WERI-Rb-1 (cell line): ENCODE data around the gene SCO2.

Experiments used
- DNase-seq: peaks from one replicate; pipeline ENCODE4 v3.0.0-alpha.2; 2020
- H3K27ac ChIP-seq: fragments of 250-450 bp; sonication (Bioruptor Pico); 2 replicates; pipeline ENCODE4 v1.5.1; 2020; ENCODE audit warnings: mild to moderate bottlenecking, moderate library complexity
- H3K27me3 ChIP-seq: fragments of 250-450 bp; sonication (Bioruptor Pico); 2 replicates; pipeline ENCODE4 v1.5.1; 2021; ENCODE audit warnings: mild to moderate bottlenecking, low read depth, moderate library complexity; ENCODE audit not compliant: insufficient read depth, severe bottlenecking
- H3K36me3 ChIP-seq: fragments of 250-450 bp; sonication (Bioruptor Pico); 2 replicates; pipeline ENCODE4 v1.5.1; 2020; ENCODE audit warnings: mild to moderate bottlenecking, moderate library complexity
- H3K4me3 ChIP-seq: 2 replicates; pipeline ENCODE4 v1.5.1; 2011; ENCODE audit warnings: low read depth, mild to moderate bottlenecking, control low read depth, low read length
- H3K9me3 ChIP-seq: fragments of 250-450 bp; sonication (Bioruptor Pico); 2 replicates; pipeline ENCODE4 v1.5.1; 2021; ENCODE audit warnings: mild to moderate bottlenecking, moderate library complexity; ENCODE audit not compliant: severe bottlenecking
- CTCF ChIP-seq: IDR thresholded peaks from 2 replicates; pipeline ENCODE4 v1.5.1; 2011; ENCODE audit warnings: low read depth, mild to moderate bottlenecking, control low read depth, inconsistent platforms, low read length

Gene SCO2

GRCh38 chr22:50490531-50491308 lies 34.7 kb downstream of the SCO2 start:
- no peak overlapping the region for H3K27ac ChIP-seq
- no peak for DNase-seq
- H3K27me3 ChIP-seq, result no peaks in the 10 kb centered on the region

GRCh38 chr22:50489363-50490243 lies 35.8 kb downstream of the SCO2 start:
- H3K27ac ChIP-seq, result no peak overlapping the region
- DNase-seq, result no peak
- no peaks in the 10 kb centered on the region for H3K36me3 ChIP-seq
- no peak for TF ChIP-seq CTCF
- no peaks in the 10 kb centered on the region for H3K9me3 ChIP-seq
- no peaks in the 10 kb centered on the region for H3K27me3 ChIP-seq
- no peak overlapping the region for H3K4me3 ChIP-seq

More at GRCh38 chr22:50490531-50491308, 34.7 kb downstream of the SCO2 start:
- Histone ChIP-seq H3K4me3 (no peak overlapping the region), H3K9me3 (no peaks in the 10 kb centered on the region), H3K36me3 (no peaks in the 10 kb centered on the region)
- TF ChIP-seq CTCF, result no peak

- DNase-seq, result no peak
- H3K4me3 ChIP-seq, result no peak overlapping the region
- no peaks in the 10 kb centered on the region for H3K9me3 ChIP-seq
- H3K27me3 ChIP-seq, result no peaks in the 10 kb centered on the region
- no peaks in the 10 kb centered on the region for H3K36me3 ChIP-seq
- no peak for TF ChIP-seq CTCF
- H3K27ac ChIP-seq, result no peak overlapping the region
These were observed 36.5 kb downstream of the SCO2 start for GRCh38 chr22:50488886-50489285.

- H3K36me3 ChIP-seq, result no peaks in the 10 kb centered on the region
- no peaks in the 10 kb centered on the region for H3K27me3 ChIP-seq
- TF ChIP-seq CTCF, result no peak
- DNase-seq, result no peak
- no peak overlapping the region for H3K4me3 ChIP-seq
- H3K27ac ChIP-seq, result no peak overlapping the region
- no peaks in the 10 kb centered on the region for H3K9me3 ChIP-seq
These were observed 37.3 kb downstream of the SCO2 start for GRCh38 chr22:50488006-50488677.

GRCh38 chr22:50487290-50488005 lies 38.0 kb downstream of the SCO2 start:
- no peaks in the 10 kb centered on the region for H3K27me3 ChIP-seq
- H3K4me3 ChIP-seq, result no peak overlapping the region
- TF ChIP-seq CTCF, result no peak
- no peak for DNase-seq
- H3K36me3 ChIP-seq, result no peaks in the 10 kb centered on the region
- no peaks in the 10 kb centered on the region for H3K9me3 ChIP-seq
- H3K27ac ChIP-seq, result no peak overlapping the region
